K562 (cell line): ENCODE measurements around the gene PIK3R6. TPM values are rescaled to one million over a fixed set of nuclear protein-coding genes. Genes with fewer than 3 reads are reported as not detected.

Experiments
- ATAC-seq: fragments of 200-7000 bp; cut with Tn5 transposase; 3 replicates; pipeline ENCODE4 v1.9.1; 2020; ENCODE audit warnings: moderate library complexity
- BruUV-seq: library from RNA; stranded (reverse); fragments of 400-500 nt; replicated peaks from 2 replicates; lab custom pipeline; 2021; lab: Mats Ljungman, UMichigan
- CTCF ChIA-PET: fragments of 300-600 bp; formaldehyde crosslinking; extraction: SDS; loops from one replicate; lab custom pipeline; 2021; ENCODE audit warnings: low intra/inter-chr PET ratio; lab: Yijun Ruan, JAX
- POLR2A ChIA-PET: fragments of 300-600, 350-650 bp; sonication (Branson Sonifier 250); formaldehyde crosslinking; extraction: SDS; loops from one replicate; lab custom pipeline; 2021; ENCODE audit warnings: antibody characterized with exemption, inconsistent platforms; lab: Yijun Ruan, JAX
- DNase-seq, 4 experiments: peaks; one replicate each; pipeline versions ENCODE4 v3.0.0 to v3.0.0-alpha.2; 2011 to 2018; ENCODE audit warnings: low spot score in 3 of 4, mixed read lengths in 3 of 4; ENCODE audit errors: extremely low read depth in 1 of 4
- FAIRE-seq: peaks from 2 replicates; lab custom pipeline; 2011; peaks lifted over from hg19 to GRCh38; lab: Jason Lieb, UNC
- H2AFZ ChIP-seq: 2 replicates; pipeline ENCODE4 v1.6.0; 2011; ENCODE audit warnings: low read depth, low read length, control low read depth, inconsistent platforms
- H3K27ac ChIP-seq: fragments of 200-600 bp; 3 replicates; pipeline ENCODE4 v1.8.0; 2011; ENCODE audit warnings: low read depth, mild to moderate bottlenecking, control low read depth, inconsistent platforms, low read length, moderate library complexity, mixed read lengths; ENCODE audit errors: extremely low read depth
- H3K27me3 ChIP-seq, 2 experiments: fragments of 300-600 bp in 1 of 2; 2 replicates in 1 of 2; 3 replicates in 1 of 2; pipeline versions ENCODE4 v1.6.0 to v1.8.0; 2011; ENCODE audit warnings: inconsistent platforms in 2 of 2, low read length in 2 of 2, mild to moderate bottlenecking in 1 of 2, mixed read lengths in 1 of 2, moderate library complexity in 1 of 2; ENCODE audit not compliant: control insufficient read depth in 2 of 2, insufficient read depth in 2 of 2
- H3K36me3 ChIP-seq: fragments of 300-600 bp; 3 replicates; pipeline ENCODE4 v1.8.0; 2011; ENCODE audit warnings: mild to moderate bottlenecking, low read length, inconsistent platforms; ENCODE audit not compliant: control insufficient read depth, insufficient read depth
- H3K4me1 ChIP-seq, 2 experiments: fragments of 200-600 bp in 1 of 2; replicated peaks in 1 of 2; 2 replicates in 1 of 2; 3 replicates in 1 of 2; pipeline versions ENCODE4 v1.5.1 to v1.8.0; 2011; ENCODE audit warnings: inconsistent platforms in 2 of 2, low read length in 2 of 2, mild to moderate bottlenecking in 1 of 2, mixed read lengths in 1 of 2, moderate library complexity in 1 of 2; ENCODE audit not compliant: control insufficient read depth in 2 of 2, insufficient read depth in 2 of 2
- H3K4me2 ChIP-seq: 2 replicates; pipeline ENCODE4 v1.6.1; 2011; ENCODE audit warnings: low read length, control low read depth, inconsistent platforms, mixed read lengths; ENCODE audit not compliant: insufficient read depth
- H3K4me3 ChIP-seq: fragments of 200-600 bp; sonication (generic), shearing (Covaris generic); 2 replicates; pipeline ENCODE4 v1.5.1; 2016; ENCODE audit warnings: control low read depth, inconsistent platforms
- H3K79me2 ChIP-seq: fragments of 200-600 bp; 3 replicates; pipeline ENCODE4 v1.8.0; 2011; ENCODE audit warnings: low read length, inconsistent platforms; ENCODE audit not compliant: control insufficient read depth, insufficient read depth
- H3K9ac ChIP-seq, 2 experiments: 2 replicates each; pipeline versions ENCODE4 v1.6.0 to v1.6.1; 2011; ENCODE audit warnings: low read depth in 2 of 2, low read length in 2 of 2, control low read depth in 1 of 2, inconsistent platforms in 1 of 2, mild to moderate bottlenecking in 1 of 2, mixed read lengths in 1 of 2; ENCODE audit not compliant: insufficient read depth in 1 of 2
- H3K9me1 ChIP-seq: one replicate; pipeline ENCODE4 v1.6.0; 2011; ENCODE audit warnings: inconsistent platforms, mild to moderate bottlenecking, low read length, moderate library complexity; ENCODE audit not compliant: control insufficient read depth, insufficient read depth
- H3K9me3 ChIP-seq: replicated peaks from 2 replicates; pipeline ENCODE4 v1.5.1; 2011; ENCODE audit warnings: low read depth, low read length, inconsistent platforms; ENCODE audit not compliant: control insufficient read depth, insufficient read depth
- H4K20me1 ChIP-seq: replicated peaks from 2 replicates; pipeline ENCODE4 v1.6.1; 2011; ENCODE audit warnings: low read length, inconsistent platforms, mixed read lengths; ENCODE audit not compliant: control insufficient read depth, insufficient read depth
- BHLHE40 ChIP-seq: IDR thresholded peaks from 2 replicates; pipeline ENCODE4 v1.6.1; 2011; ENCODE audit warnings: low read length, improper control_type of control experiment
- FOXO4 ChIP-seq: fragments of 450-650 bp; formaldehyde crosslinking; IDR thresholded peaks from 2 replicates; pipeline ENCODE4 v1.4.0; 2020; ENCODE audit warnings: mild to moderate bottlenecking, moderate library complexity
- FOXP1 ChIP-seq: sonication (generic); formaldehyde crosslinking; IDR thresholded peaks from 2 replicates; pipeline ENCODE4 v1.8.0; 2022; ENCODE audit warnings: mild to moderate bottlenecking, missing genetic modification reagents
- GTF2F1 ChIP-seq: IDR thresholded peaks from 2 replicates; pipeline ENCODE4 v1.6.1; 2011; ENCODE audit warnings: low read depth, low read length, improper control_type of control experiment
- MEIS2 ChIP-seq: fragments of 450-650 bp; IDR thresholded peaks from 2 replicates; pipeline ENCODE4 v1.6.1; 2014; ENCODE audit warnings: mild to moderate bottlenecking; ENCODE audit not compliant: partially characterized antibody
- MTA2 ChIP-seq: fragments of 450-650 bp; IDR thresholded peaks from 2 replicates; pipeline ENCODE4 v1.6.1; 2016; ENCODE audit warnings: low read depth
- PML ChIP-seq: IDR thresholded peaks from 2 replicates; pipeline ENCODE4 v1.6.1; 2012; ENCODE audit warnings: low read length, inconsistent platforms
- SMARCB1 ChIP-seq: IDR thresholded peaks from 2 replicates; pipeline ENCODE4 v1.6.1; 2011; ENCODE audit warnings: improper control_type of control experiment, low read depth; ENCODE audit not compliant: insufficient read length
- TRIM24 ChIP-seq, 2 experiments: fragments of 450-650 bp; IDR thresholded peaks; 2 replicates each; pipeline ENCODE4 v1.6.1; 2016
- ZKSCAN1 ChIP-seq: fragments of 150-350 bp; IDR thresholded peaks from 2 replicates; pipeline ENCODE4 v1.6.1; 2016; ENCODE audit warnings: low read depth, low read length
- ZNF146 ChIP-seq: IDR thresholded peaks from one replicate; pipeline ENCODE4 v1.6.1; 2018; ENCODE audit warnings: missing compliant biosample characterization; ENCODE audit not compliant: unreplicated experiment
- ZNF347 ChIP-seq: fragments of 450-650 bp; formaldehyde crosslinking; IDR thresholded peaks from 2 replicates; pipeline ENCODE4 v1.4.0; 2020; ENCODE audit warnings: low read depth, mild to moderate bottlenecking, moderate library complexity
- ZNF431 ChIP-seq: sonication (generic); formaldehyde crosslinking; IDR thresholded peaks from 2 replicates; pipeline ENCODE4 v1.8.0; 2022; ENCODE audit warnings: mild to moderate bottlenecking, missing genetic modification reagents
- ZNF76 ChIP-seq: fragments of 250-450 bp; sonication (Bioruptor Pico); IDR thresholded peaks from 2 replicates; pipeline ENCODE4 v1.4.0; 2020; ENCODE audit warnings: mild to moderate bottlenecking, moderate library complexity, borderline replicate concordance
- WGBS: fragments of 100-300 bp; shearing (Covaris generic); methylation state at CpG from one replicate; pipeline ENCODE4 v1.1.6; 2016; ENCODE audit warnings: low coverage, mixed read lengths; ENCODE audit not compliant: insufficient coverage; ENCODE audit errors: missing lambda C conversion rate; 5-methylcytosine and 5-hydroxymethylcytosine counted together
- in situ Hi-C: fragments of 300-500 bp; cut with MboI; formaldehyde crosslinking; loops from 4 replicates; pipeline ENCODE4 v1.15.0; 2018; ENCODE audit warnings: inconsistent platforms, mixed read lengths
- intact Hi-C: fragments of 100-400 bp; cut with micrococcal nuclease; formaldehyde crosslinking; loops from 2 replicates; pipeline ENCODE4 v1.14.2; 2022
- polyA plus RNA-seq, 8 experiments: library from polyadenylated mRNA; depleted of rRNA in 4 of 8; stranded (reverse) in 5 of 8; unstranded in 3 of 8; fragments of >200 nt; fragmentation: Nextera tagmentation in 2 of 8; fragmentation: Illumina TruSeq in 1 of 8; extraction: Ambion mirVana in 2 of 8; extraction: Trizol in 1 of 8; gene quantifications; 2 replicates each; pipeline versions ENCODE4 v1.2.1 to v1.2.3, GENCODE V29; 2011 to 2014; ENCODE audit warnings: inconsistent platforms in 1 of 8, missing spikeins in 1 of 8
- total RNA-seq, 7 experiments: library from RNA; depleted of rRNA in 6 of 7; stranded (reverse); fragments of >200 nt in 6 of 7; fragmentation: Illumina TruSeq in 2 of 7; extraction: Trizol in 2 of 7; gene quantifications; 2 replicates each; pipeline versions ENCODE4 v1.2.1 to v1.2.3, GENCODE V29; 2011 to 2021; ENCODE audit warnings: low replicate concordance in 1 of 7
- TF ChIP-seq, protein P1 (sequence below): fragments of 250-450 bp; sonication (Bioruptor Pico); IDR thresholded peaks from 2 replicates; pipeline ENCODE4 v1.4.0; 2020
- TF ChIP-seq, protein P2 (sequence below): sonication (generic); formaldehyde crosslinking; IDR thresholded peaks from 2 replicates; pipeline ENCODE4 v1.9.0; 2022; ENCODE audit warnings: mild to moderate bottlenecking, missing genetic modification reagents

The PIK3R6 gene
- total and polyA plus RNA-seq, 9 of the 15 experiments (the other 6 are each of a cell fraction or from before 2014, with no cell fraction given): 0.04 TPM; not detected in 8

DNA sequence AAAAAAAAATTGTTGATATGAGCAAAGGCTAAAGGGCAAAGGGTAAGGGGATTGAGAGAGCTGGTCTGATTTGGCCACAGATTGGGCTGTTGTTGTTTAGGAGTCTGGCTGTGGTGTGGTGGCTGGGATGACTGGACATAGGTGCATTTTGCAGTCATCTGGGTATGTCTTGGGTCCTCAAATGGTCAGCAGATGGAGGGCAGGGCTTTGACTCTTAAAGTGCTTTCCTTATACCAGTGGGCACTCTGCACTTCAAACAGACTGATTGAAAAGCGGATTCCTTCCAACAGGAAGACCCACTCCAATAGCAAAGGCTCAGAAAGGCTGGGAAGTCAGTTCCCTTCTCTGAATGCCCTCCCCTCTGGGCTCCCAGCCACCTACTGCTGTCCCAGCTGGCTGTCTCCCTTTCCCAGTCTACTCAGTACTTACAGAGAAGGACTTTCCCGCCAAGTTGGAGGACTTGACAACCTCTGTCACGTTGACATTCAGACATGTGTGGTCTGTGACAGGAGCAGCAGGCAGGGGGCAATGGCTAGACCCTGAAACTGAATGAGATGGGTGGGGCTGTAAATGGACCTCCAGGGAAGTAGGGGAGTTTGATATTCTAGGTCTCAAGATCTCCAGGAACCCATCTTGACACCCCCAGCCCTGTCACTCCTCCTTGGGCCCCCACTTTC lies 48.7 kb downstream of the PIK3R6 start:
- H2AFZ ChIP-seq: no peak overlapping the region
- BruUV-seq: no TSS peak
- no peak overlapping the region for H3K9ac ChIP-seq
- H3K36me3 ChIP-seq: no peaks in the 10 kb centered on the region
- H3K9me3 ChIP-seq: no peaks in the 10 kb centered on the region
- H3K4me1 ChIP-seq: no peaks in the 10 kb centered on the region
- no peak for FAIRE-seq
- H3K27me3 ChIP-seq: no peaks in the 10 kb centered on the region; a peak in 1 of 5 replicates
- intact Hi-C loops: no loop called here
- H3K9me1 ChIP-seq: no peaks in the 10 kb centered on the region
- H3K4me2 ChIP-seq: no peak overlapping the region
- no peak for DNase-seq
- 0% methylated on average over 3 of the region's 3 CpGs for WGBS
- no peak overlapping the region for H3K4me3 ChIP-seq
- in situ Hi-C loops: no loop called here
- TF ChIP-seq ZNF76 (CRISPR knock-in tag) (no peak), MTA2 (no peak), BHLHE40 (no peak), ZNF146 (CRISPR knock-in tag) (no peak), ZNF431 (CRISPR knock-in tag) (no peak), MEIS2 (no peak), FOXP1 (no peak), ZKSCAN1 (no peak), ZNF347 (CRISPR knock-in tag) (no peak), TRIM24 (IDR thresholded peaks at IDR 0.05) (no peak), SMARCB1 (no peak), FOXO4 (CRISPR knock-in tag) (no peak), GTF2F1 (no peak), PML (no peak)
- TF ChIP-seq, protein P1, sequence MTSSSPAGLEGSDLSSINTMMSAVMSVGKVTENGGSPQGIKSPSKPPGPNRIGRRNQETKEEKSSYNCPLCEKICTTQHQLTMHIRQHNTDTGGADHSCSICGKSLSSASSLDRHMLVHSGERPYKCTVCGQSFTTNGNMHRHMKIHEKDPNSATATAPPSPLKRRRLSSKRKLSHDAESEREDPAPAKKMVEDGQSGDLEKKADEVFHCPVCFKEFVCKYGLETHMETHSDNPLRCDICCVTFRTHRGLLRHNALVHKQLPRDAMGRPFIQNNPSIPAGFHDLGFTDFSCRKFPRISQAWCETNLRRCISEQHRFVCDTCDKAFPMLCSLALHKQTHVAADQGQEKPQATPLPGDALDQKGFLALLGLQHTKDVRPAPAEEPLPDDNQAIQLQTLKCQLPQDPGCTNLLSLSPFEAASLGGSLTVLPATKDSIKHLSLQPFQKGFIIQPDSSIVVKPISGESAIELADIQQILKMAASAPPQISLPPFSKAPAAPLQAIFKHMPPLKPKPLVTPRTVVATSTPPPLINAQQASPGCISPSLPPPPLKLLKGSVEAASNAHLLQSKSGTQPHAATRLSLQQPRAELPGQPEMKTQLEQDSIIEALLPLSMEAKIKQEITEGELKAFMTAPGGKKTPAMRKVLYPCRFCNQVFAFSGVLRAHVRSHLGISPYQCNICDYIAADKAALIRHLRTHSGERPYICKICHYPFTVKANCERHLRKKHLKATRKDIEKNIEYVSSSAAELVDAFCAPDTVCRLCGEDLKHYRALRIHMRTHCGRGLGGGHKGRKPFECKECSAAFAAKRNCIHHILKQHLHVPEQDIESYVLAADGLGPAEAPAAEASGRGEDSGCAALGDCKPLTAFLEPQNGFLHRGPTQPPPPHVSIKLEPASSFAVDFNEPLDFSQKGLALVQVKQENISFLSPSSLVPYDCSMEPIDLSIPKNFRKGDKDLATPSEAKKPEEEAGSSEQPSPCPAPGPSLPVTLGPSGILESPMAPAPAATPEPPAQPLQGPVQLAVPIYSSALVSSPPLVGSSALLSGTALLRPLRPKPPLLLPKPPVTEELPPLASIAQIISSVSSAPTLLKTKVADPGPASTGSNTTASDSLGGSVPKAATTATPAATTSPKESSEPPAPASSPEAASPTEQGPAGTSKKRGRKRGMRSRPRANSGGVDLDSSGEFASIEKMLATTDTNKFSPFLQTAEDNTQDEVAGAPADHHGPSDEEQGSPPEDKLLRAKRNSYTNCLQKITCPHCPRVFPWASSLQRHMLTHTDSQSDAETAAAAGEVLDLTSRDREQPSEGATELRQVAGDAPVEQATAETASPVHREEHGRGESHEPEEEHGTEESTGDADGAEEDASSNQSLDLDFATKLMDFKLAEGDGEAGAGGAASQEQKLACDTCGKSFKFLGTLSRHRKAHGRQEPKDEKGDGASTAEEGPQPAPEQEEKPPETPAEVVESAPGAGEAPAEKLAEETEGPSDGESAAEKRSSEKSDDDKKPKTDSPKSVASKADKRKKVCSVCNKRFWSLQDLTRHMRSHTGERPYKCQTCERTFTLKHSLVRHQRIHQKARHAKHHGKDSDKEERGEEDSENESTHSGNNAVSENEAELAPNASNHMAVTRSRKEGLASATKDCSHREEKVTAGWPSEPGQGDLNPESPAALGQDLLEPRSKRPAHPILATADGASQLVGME: no peak
- TF ChIP-seq, protein P2, sequence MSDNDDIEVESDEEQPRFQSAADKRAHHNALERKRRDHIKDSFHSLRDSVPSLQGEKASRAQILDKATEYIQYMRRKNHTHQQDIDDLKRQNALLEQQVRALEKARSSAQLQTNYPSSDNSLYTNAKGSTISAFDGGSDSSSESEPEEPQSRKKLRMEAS: no peak
- no peak overlapping the region for H3K27ac ChIP-seq
- no peak for ATAC-seq
- CTCF ChIA-PET: no interaction called here
- no peaks in the 10 kb centered on the region for H4K20me1 ChIP-seq
- POLR2A ChIA-PET: interaction anchor here (0.7 kb wide), 1 partner anchor 67 kb away, joined by 3 read pairs; no protein-coding TSS in a partner anchor
- H3K79me2 ChIP-seq: no peaks in the 10 kb centered on the region
